Sciatic nerve (tissue), 2 donors: ENCODE results near the gene RGS12. TPM values are rescaled to one million over a fixed set of nuclear protein-coding genes. Genes with fewer than 3 reads are reported as not detected.
"Not testable (repeated sequence)": the region's sequence is repeated elsewhere in the genome, so short reads cannot be mapped to it uniquely, and the experiment has no call there.

Experiments used
- ATAC-seq: fragments of 200-7000 bp; cut with Tn5 transposase; one replicate; pipeline ENCODE4 v1.9.1; 2020; ENCODE audit warnings: mild to moderate bottlenecking, moderate library complexity
- DNase-seq: peaks from one replicate; pipeline ENCODE4 v3.0.0-alpha.2; 2020; ENCODE audit warnings: low spot score
- intact Hi-C: fragments of 100-400 bp; cut with DNase I; formaldehyde crosslinking; loops from one replicate; pipeline ENCODE4 v1.14.2; 2022
- total RNA-seq: library from RNA; stranded (reverse); fragmentation: NEBNext Ultra II Directional; extraction: Animal tissue kit (Norgen Biotek cat#: 25700); gene quantifications from one replicate; pipeline ENCODE4 v1.2.1, GENCODE V29; 2021
- donor health status: DM: no; HTN: no; CAD: no.
- donor health status: DM: no; HTN: no; CAD: no.

Gene RGS12
- total RNA-seq, 1 donor from 2014 or later, result 40.7 TPM

GRCh38 chr4:3291411-3291968 lies 1.3 kb upstream of the RGS12 start:
- intact Hi-C loops, result no loop called here
- DNase-seq, result no peak

DNA sequence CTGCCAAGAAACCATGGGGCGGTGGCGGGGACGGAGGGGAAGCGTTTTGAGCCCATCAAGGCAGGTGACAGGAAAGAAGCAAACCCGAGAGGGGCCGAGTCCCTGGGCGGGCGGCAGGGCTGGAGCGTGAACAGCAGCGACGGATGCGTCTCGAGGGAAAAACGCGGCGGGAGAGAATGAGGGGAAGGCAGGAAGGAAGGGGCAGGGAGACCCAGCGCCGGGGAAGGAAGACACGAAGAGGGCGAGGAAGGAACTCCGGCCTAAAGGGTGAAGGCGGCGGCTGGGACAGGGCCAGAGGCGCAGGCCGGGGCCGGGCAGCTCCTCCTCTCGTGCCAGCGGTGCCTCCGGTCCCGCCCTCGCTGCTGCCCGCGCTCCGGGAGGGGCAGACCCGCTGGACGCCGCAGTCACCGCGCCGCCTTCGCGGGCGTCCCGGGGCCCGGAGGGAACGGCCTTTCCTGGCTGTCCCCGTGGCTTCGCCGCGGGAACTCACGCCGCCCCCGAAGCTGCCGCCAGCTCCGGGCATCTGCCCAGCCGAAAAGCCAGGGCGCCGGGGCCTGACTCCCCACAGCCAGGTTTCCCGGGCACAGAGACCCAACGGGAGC lies 751 bp upstream of the RGS12 start:
- intact Hi-C loops, result no loop called here
- peak; percentile 52 for ATAC-seq
- peak; percentile 78 for DNase-seq

More at GRCh38 chr4:3291411-3291968, 1.3 kb upstream of the RGS12 start:
- ATAC-seq, result no peak

- intact Hi-C loops, result no loop called here
- peak; percentile 3 for ATAC-seq
- peak; percentile 67 for DNase-seq
Observed at GRCh38 chr4:3293401-3294391, 875 bp downstream of the RGS12 start.

GRCh38 chr4:3294401-3295241 lies 1.8 kb downstream of the RGS12 start:
- intact Hi-C loops, result no loop called here
- DNase-seq, result peak; percentile 54
- ATAC-seq, result no peak

GRCh38 chr4:3295837-3296624 lies 3.2 kb downstream of the RGS12 start:
- peak; percentile 47 for DNase-seq
- intact Hi-C loops, result no loop called here
- ATAC-seq, result no peak

DNA sequence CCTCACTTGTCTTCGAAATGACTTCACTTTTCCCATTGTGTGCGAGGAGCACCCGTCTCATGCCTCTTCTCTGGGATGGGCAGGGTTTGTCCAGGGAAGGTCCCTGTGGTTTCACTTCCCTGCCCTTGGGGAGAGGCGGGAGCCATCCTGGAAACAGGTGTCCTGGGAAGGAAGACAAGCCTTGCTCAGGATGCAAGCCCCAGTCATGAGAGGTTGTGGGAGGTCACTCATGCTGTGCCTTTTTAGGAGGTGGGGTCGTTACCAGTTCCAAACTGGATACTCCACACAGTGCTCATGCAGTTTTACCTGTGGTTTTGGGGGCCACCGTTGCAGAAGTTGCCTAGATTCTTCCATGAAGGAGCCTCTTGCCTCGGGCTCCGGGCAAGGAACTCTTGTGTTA lies 3.8 kb downstream of the RGS12 start:
- DNase-seq, result no peak
- no peak for ATAC-seq
- intact Hi-C loops, result no loop called here

DNA sequence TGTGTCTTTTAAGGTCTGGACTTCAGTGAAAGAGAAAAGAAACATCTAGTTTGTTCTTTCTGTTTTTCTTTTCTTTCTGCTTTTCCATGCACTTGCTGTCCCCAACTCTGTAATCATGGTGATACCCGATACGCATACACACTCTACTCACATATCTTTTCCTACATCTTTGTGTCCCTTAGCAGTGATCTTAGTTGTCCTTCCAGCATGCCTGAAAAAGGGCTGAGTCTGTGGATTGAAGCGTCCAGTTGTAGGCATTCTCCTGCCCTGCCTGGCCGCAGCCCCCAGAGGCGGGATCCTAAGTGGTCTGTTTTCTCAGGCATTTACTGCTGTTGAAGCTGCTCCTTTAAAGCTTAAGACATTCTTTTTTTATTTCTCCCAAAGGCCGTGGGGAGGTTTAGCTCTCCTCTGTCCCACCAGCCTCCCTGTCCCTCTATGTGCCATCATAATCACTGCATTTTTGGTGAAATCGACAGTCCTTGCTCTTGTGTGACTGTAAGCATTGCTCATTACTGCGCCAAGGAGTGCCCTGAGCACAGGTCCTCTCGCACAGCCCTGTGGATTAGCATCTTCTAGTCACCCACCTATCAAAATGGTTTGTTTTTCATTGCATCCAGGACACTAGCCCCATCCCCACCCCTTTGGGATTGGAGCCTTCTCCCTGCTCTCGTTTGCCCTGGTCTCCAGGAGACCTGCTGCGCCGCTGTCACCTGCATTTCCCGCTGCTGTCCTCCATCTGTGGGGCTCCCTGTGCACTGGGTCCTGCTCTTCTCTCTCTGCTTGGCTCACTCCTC lies 4.4 kb downstream of the RGS12 start:
- ATAC-seq (no peak), DNase-seq (peak; percentile 14)
- intact Hi-C loops, result no loop called here

DNA sequence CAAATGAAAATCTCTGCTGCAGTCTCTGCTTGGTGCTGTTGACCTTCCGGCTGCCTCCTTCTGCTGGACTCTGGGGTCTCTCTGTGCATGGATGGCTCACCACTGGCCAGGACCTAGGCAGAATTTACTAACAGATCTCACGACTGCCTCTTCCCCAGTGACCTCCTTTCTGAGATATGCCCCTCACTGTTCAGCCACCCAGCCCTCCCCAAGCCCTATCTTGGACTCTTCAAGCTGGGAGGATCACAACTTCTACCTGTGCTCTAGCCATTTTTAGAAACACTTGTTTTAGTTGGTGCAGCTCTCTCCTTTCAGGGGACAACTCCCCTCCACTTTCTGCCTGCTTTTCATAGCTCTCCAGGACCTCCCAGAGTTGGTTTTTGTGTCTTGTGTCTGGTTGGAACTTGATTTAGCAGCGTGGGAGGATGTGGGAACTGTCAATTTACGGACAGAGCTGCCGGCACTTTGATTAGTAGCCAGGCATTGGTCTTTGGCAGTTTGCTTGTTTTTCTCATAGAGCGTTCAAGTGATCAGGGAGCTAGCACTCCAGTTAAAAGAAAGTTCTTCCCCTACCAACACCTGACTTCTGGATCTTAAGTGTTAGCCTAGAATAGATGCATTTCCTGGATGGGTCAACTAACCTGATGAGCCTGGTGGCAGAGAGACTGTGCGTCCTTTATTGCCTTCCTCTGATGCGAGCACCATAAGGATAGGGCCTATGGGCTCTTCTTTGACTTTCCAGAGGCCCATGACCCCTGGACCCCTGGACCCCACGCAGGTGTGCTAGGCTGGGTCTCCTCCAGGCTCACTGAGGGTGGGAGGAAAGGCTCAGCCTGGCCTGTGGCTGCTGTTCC lies 6.5 kb downstream of the RGS12 start:
- ATAC-seq (no peak), DNase-seq (peak; percentile 19)
- intact Hi-C loops, result no loop called here

- DNase-seq, result peak; percentile 44
- ATAC-seq, result no peak
- intact Hi-C loops, result no loop called here
Observed at GRCh38 chr4:3299976-3300671, 7.3 kb downstream of the RGS12 start.

GRCh38 chr4:3300882-3301281 lies 8.1 kb downstream of the RGS12 start:
- intact Hi-C loops, ATAC-seq: not testable (repeated sequence)
- DNase-seq, result peak; percentile 39

GRCh38 chr4:3301450-3302172 lies 8.8 kb downstream of the RGS12 start:
- ATAC-seq, result no peak
- DNase-seq, result peak; percentile 49
- intact Hi-C loops, result no loop called here

DNA sequence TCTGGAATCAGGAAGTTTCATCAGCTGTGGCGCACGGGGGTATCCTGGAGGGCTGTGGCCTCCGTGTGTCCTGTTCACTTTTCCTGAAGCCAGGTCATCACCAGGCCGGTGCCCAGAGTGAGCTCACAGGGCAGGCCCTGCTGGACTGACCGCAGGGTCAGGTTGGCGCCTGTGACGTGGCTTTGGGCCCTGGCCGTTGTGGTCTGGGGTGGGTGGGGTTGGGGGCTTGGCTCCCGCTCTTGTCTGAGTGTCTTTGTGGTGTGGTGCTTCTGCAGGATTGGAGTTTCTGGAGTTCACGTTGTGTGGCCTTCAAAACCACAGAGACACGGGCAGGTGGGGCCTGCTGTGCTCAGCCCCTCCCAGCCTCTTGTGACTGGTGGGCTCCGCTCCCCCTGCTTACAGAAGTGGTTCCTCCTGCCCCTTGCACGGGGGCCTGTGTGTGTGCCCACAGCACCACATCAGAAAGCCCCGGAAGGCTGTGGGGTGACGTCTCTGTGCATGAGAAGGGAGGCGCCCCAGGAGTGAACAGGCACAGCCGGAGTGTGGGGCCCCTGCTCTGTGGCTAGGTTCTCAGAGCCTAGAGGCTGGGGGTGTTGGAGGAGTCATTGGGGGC lies 9.5 kb downstream of the RGS12 start:
- peak; percentile 35 for ATAC-seq
- intact Hi-C loops, result no loop called here
- DNase-seq, result peak; percentile 54

GRCh38 chr4:3302786-3303564 lies 10.2 kb downstream of the RGS12 start:
- no peak for ATAC-seq
- peak; percentile 53 for DNase-seq
- intact Hi-C loops, result no loop called here

DNA sequence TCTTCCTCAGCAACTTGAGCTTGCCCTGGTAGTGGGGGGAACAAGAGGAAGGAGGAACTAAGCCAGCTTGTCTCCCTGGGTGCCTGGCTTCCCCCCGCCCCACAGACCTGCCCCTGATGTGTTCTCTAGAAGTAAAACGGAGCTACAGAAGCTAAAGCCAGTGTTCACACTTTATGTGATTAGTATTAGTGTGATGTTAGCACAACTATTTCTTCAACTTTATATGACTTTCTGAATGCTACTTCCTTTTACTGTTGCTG lies 10.7 kb downstream of the RGS12 start:
- intact Hi-C loops, result no loop called here
- ATAC-seq (no peak), DNase-seq (no peak)
